SK-N-SH (cell line): ENCODE data around the gene RSRC1. TPM values are rescaled to one million over a fixed set of nuclear protein-coding genes. Genes with fewer than 3 reads are reported as not detected.
"Not testable (repeated sequence)": the region's sequence is repeated elsewhere in the genome, so short reads cannot be mapped to it uniquely, and the experiment has no call there.

Source experiments
- CTCF ChIA-PET: fragments of 300-600, 350-600 bp; formaldehyde crosslinking; extraction: SDS; loops from one replicate; lab custom pipeline; 2021; lab: Yijun Ruan, JAX
- POLR2A ChIA-PET: fragments of 350-600 bp; sonication (Branson Sonifier 250); formaldehyde crosslinking; extraction: SDS; loops from one replicate; lab custom pipeline; 2020; ENCODE audit warnings: antibody characterized with exemption, inconsistent platforms; lab: Yijun Ruan, JAX
- DNase-seq: peaks from one replicate; pipeline ENCODE4 v3.0.0; 2012
- H2AFZ ChIP-seq: fragments of 200-600 bp; sonication (generic); 2 replicates; pipeline ENCODE4 v1.8.1; 2016; ENCODE audit warnings: antibody characterized with exemption, mild to moderate bottlenecking, low read depth
- H3F3A ChIP-seq: fragments of 200-600 bp; sonication (generic); replicated peaks from 2 replicates; pipeline ENCODE3; 2016; ENCODE audit warnings: antibody characterized with exemption, mild to moderate bottlenecking; ENCODE audit not compliant: insufficient read depth
- H3K27ac ChIP-seq, 2 experiments: fragments of 200-500 bp in 1 of 2; fragments of 200-600 bp in 1 of 2; sonication (Bioruptor generic) in 1 of 2; sonication (generic), shearing (Covaris generic) in 1 of 2; 2 replicates each; pipeline versions ENCODE4 v1.5.1 to v1.6.1; 2014 to 2016; ENCODE audit warnings: low read depth in 2 of 2, inconsistent platforms in 1 of 2, low read length in 1 of 2, mild to moderate bottlenecking in 1 of 2, mixed read lengths in 1 of 2
- H3K27me3 ChIP-seq: fragments of 200-600 bp; sonication (generic), shearing (Covaris generic); 2 replicates; pipeline ENCODE4 v1.6.1; 2016; ENCODE audit warnings: mixed run types; ENCODE audit not compliant: insufficient read depth
- H3K36me3 ChIP-seq, 2 experiments: fragments of 200-500 bp in 1 of 2; fragments of 200-600 bp in 1 of 2; sonication (Bioruptor generic) in 1 of 2; sonication (generic) in 1 of 2; replicated peaks in 1 of 2; 2 replicates each; pipeline versions ENCODE3 to v1.5.1; 2014 to 2016; ENCODE audit warnings: low read length in 1 of 2, mild to moderate bottlenecking in 1 of 2; ENCODE audit not compliant: insufficient read depth in 2 of 2, control insufficient read depth in 1 of 2
- H3K4me1 ChIP-seq, 2 experiments: fragments of 200-500 bp in 1 of 2; fragments of 200-600 bp in 1 of 2; sonication (Bioruptor generic) in 1 of 2; sonication (generic), shearing (Covaris generic) in 1 of 2; 2 replicates each; pipeline versions ENCODE4 v1.5.1 to v1.6.1; 2014 to 2016; ENCODE audit warnings: low read depth in 1 of 2, low read length in 1 of 2, mixed run types in 1 of 2; ENCODE audit not compliant: insufficient read depth in 2 of 2, control insufficient read depth in 1 of 2
- H3K4me2 ChIP-seq: fragments of 200-600 bp; sonication (generic), shearing (Covaris generic); 2 replicates; pipeline ENCODE4 v1.6.1; 2017; ENCODE audit warnings: mixed run types
- H3K4me3 ChIP-seq, 2 experiments: fragments of 200-500 bp in 1 of 2; fragments of 200-600 bp in 1 of 2; sonication (Bioruptor generic) in 1 of 2; sonication (generic), shearing (Covaris generic) in 1 of 2; 2 replicates each; pipeline versions ENCODE4 v1.5.1 to v1.8.1; 2014 to 2016; ENCODE audit warnings: low read depth in 2 of 2, inconsistent platforms in 1 of 2, low read length in 1 of 2, mild to moderate bottlenecking in 1 of 2, mixed read lengths in 1 of 2, moderate library complexity in 1 of 2
- H3K79me2 ChIP-seq: fragments of 200-600 bp; sonication (generic); 2 replicates; pipeline ENCODE4 v1.8.1; 2017; ENCODE audit warnings: mild to moderate bottlenecking; ENCODE audit not compliant: insufficient read depth
- H3K9ac ChIP-seq: fragments of 200-600 bp; sonication (generic); 2 replicates; pipeline ENCODE4 v1.6.1; 2017; ENCODE audit warnings: mixed run types
- H3K9me2 ChIP-seq: fragments of 200-600 bp; sonication (generic); 2 replicates; pipeline ENCODE4 v1.6.1; 2017; ENCODE audit warnings: mixed run types
- H3K9me3 ChIP-seq: fragments of 200-600 bp; sonication (generic); 2 replicates; pipeline ENCODE4 v1.6.1; 2017; ENCODE audit warnings: mixed run types, mild to moderate bottlenecking, moderate library complexity
- H4K20me1 ChIP-seq: fragments of 200-600 bp; sonication (generic); 2 replicates; pipeline ENCODE4 v1.6.1; 2017; ENCODE audit warnings: mild to moderate bottlenecking, mixed run types; ENCODE audit not compliant: insufficient read depth
- EP300 ChIP-seq, 2 experiments: IDR thresholded peaks; 2 replicates each; pipeline versions ENCODE4 v1.4.0 to v1.6.1; 2012; ENCODE audit warnings: borderline replicate concordance in 1 of 2, low read depth in 1 of 2, low read length in 1 of 2
- FOSL2 ChIP-seq: IDR thresholded peaks from 2 replicates; pipeline ENCODE4 v1.4.0; 2012; ENCODE audit warnings: low read depth, mild to moderate bottlenecking, moderate library complexity, borderline replicate concordance
- FOXM1 ChIP-seq: IDR thresholded peaks from 2 replicates; pipeline ENCODE4 v1.4.0; 2012; ENCODE audit warnings: low read depth, mild to moderate bottlenecking
- GABPA ChIP-seq: IDR thresholded peaks from 2 replicates; pipeline ENCODE4 v1.4.0; 2012; ENCODE audit warnings: low read depth, mild to moderate bottlenecking
- JUND ChIP-seq: IDR thresholded peaks from 2 replicates; pipeline ENCODE4 v1.4.0; 2012
- MEF2A ChIP-seq: IDR thresholded peaks from 2 replicates; pipeline ENCODE4 v1.4.0; 2012; ENCODE audit warnings: low read depth, borderline replicate concordance
- NRF1 ChIP-seq: IDR thresholded peaks from 2 replicates; pipeline ENCODE4 v1.6.1; 2012; ENCODE audit warnings: low read depth, mild to moderate bottlenecking, low read length
- RFX5 ChIP-seq: IDR thresholded peaks from 2 replicates; pipeline ENCODE4 v1.6.1; 2012; ENCODE audit warnings: mild to moderate bottlenecking, improper control_type of control experiment, low read length
- RXRA ChIP-seq: IDR thresholded peaks from 2 replicates; pipeline ENCODE4 v1.4.0; 2012; ENCODE audit warnings: low read depth, mild to moderate bottlenecking, borderline replicate concordance
- SIN3A ChIP-seq: IDR thresholded peaks from 2 replicates; pipeline ENCODE4 v1.6.1; 2012; ENCODE audit warnings: low read depth, mild to moderate bottlenecking, low read length, moderate library complexity, borderline replicate concordance
- SMC3 ChIP-seq: IDR thresholded peaks from 2 replicates; pipeline ENCODE4 v1.6.1; 2012; ENCODE audit warnings: low read depth, low read length, improper control_type of control experiment
- TAF1 ChIP-seq: IDR thresholded peaks from 2 replicates; pipeline ENCODE4 v1.6.1; 2012; ENCODE audit warnings: low read depth, mild to moderate bottlenecking, low read length, moderate library complexity, borderline replicate concordance
- TCF12 ChIP-seq: IDR thresholded peaks from 2 replicates; pipeline ENCODE4 v1.4.0; 2012
- ZBTB33 ChIP-seq: IDR thresholded peaks from 2 replicates; pipeline ENCODE4 v1.4.0; 2012; ENCODE audit warnings: low read depth, borderline replicate concordance
- WGBS: methylation state at CpG from one replicate; pipeline ENCODE4 v1.1.6; 2017; ENCODE audit warnings: low lambda C conversion rate; 5-methylcytosine and 5-hydroxymethylcytosine counted together
- polyA plus RNA-seq, 3 experiments: library from polyadenylated mRNA; depleted of rRNA; stranded (reverse); fragments of >200 nt; gene quantifications; 2 replicates each; pipeline ENCODE4 v1.2.3, GENCODE V29; 2012
- TF ChIP-seq, protein P1 (sequence below): IDR thresholded peaks from 2 replicates; pipeline ENCODE4 v1.6.1; 2012; ENCODE audit warnings: mild to moderate bottlenecking, low read depth, low read length, moderate library complexity
- TF ChIP-seq, protein P2 (sequence below): fragments of 150-350 bp; IDR thresholded peaks from 2 replicates; pipeline ENCODE4 v1.6.1; 2017; ENCODE audit warnings: antibody characterized with exemption, low read length, low read depth, borderline replicate concordance

RSRC1 gene
- polyA plus RNA-seq, 1 of the 3 experiments (the other 2 are of a cell fraction): 4.5 TPM

DNA sequence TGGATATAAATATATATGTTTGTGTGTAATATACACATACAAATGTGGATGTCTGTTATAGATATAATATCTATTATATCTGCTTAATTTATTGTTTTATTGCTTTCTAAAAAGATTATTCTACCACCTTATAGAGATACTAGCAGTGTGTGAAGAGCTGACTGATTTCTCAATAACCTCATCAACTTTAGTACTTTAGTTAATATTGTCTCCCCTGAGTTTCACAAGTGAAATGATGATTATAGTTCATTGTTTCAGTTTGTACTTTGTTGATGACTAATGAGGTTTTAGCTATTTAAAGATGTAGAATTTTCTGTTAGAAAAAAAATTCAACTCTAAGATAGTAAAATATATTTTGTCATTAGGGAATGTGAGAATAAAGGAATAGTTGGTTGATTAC lies 11.4 kb downstream of the RSRC1 start:
- Histone ChIP-seq H3K79me2 (peaks cover 71% of the 10 kb centered on the region), H4K20me1 (no peaks in the 10 kb centered on the region), H3K4me2 (no peak overlapping the region), H3K27me3 (no peaks in the 10 kb centered on the region), H3K9me3 (peaks cover 5% of the 10 kb centered on the region; the same call in 1 of the 2 replicates), H3K4me1 (no peaks in the 10 kb centered on the region; a peak in 2 of 4 replicates), H2AFZ (no peak overlapping the region), H3K4me3 (no peak overlapping the region), H3K27ac (no peak overlapping the region), H3K9me2 (no peaks in the 10 kb centered on the region), H3F3A (peaks cover 3% of the 10 kb centered on the region), H3K36me3 (peaks cover 31 to 43% of the 10 kb centered on the region in 2 experiments), H3K9ac (no peak overlapping the region)
- TF ChIP-seq SIN3A (no peak), EP300 (IDR thresholded peaks at IDR 0.05; ENCODE audit: borderline replicate concordance in 1 of 2, low read depth in 1 of 2, low read length in 1 of 2) (no peak), TAF1 (no peak), ZBTB33 (no peak), FOSL2 (no peak), GABPA (no peak), NRF1 (no peak), FOXM1 (no peak), SMC3 (no peak), MEF2A (no peak), JUND (no peak), RFX5 (no peak), RXRA (no peak), TCF12 (no peak)
- TF ChIP-seq, protein P1, sequence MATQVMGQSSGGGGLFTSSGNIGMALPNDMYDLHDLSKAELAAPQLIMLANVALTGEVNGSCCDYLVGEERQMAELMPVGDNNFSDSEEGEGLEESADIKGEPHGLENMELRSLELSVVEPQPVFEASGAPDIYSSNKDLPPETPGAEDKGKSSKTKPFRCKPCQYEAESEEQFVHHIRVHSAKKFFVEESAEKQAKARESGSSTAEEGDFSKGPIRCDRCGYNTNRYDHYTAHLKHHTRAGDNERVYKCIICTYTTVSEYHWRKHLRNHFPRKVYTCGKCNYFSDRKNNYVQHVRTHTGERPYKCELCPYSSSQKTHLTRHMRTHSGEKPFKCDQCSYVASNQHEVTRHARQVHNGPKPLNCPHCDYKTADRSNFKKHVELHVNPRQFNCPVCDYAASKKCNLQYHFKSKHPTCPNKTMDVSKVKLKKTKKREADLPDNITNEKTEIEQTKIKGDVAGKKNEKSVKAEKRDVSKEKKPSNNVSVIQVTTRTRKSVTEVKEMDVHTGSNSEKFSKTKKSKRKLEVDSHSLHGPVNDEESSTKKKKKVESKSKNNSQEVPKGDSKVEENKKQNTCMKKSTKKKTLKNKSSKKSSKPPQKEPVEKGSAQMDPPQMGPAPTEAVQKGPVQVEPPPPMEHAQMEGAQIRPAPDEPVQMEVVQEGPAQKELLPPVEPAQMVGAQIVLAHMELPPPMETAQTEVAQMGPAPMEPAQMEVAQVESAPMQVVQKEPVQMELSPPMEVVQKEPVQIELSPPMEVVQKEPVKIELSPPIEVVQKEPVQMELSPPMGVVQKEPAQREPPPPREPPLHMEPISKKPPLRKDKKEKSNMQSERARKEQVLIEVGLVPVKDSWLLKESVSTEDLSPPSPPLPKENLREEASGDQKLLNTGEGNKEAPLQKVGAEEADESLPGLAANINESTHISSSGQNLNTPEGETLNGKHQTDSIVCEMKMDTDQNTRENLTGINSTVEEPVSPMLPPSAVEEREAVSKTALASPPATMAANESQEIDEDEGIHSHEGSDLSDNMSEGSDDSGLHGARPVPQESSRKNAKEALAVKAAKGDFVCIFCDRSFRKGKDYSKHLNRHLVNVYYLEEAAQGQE: no peak
- TF ChIP-seq, protein P2, sequence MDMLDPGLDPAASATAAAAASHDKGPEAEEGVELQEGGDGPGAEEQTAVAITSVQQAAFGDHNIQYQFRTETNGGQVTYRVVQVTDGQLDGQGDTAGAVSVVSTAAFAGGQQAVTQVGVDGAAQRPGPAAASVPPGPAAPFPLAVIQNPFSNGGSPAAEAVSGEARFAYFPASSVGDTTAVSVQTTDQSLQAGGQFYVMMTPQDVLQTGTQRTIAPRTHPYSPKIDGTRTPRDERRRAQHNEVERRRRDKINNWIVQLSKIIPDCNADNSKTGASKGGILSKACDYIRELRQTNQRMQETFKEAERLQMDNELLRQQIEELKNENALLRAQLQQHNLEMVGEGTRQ: no peak
- ChIA-PET POLR2A (no interaction called here), CTCF (no interaction called here)
- no peak for DNase-seq

- H3K9me3 ChIP-seq, H3K27me3 ChIP-seq, POLR2A ChIA-PET, H2AFZ ChIP-seq, H3K4me2 ChIP-seq, H3F3A ChIP-seq, DNase-seq, CTCF ChIA-PET, H3K9ac ChIP-seq, H4K20me1 ChIP-seq, H3K4me3 ChIP-seq, H3K4me1 ChIP-seq, H3K9me2 ChIP-seq, H3K27ac ChIP-seq: not testable (repeated sequence)
- H3K36me3 ChIP-seq: peaks cover 44 to 57% of the 10 kb centered on the region in 2 experiments
- WGBS: 88% methylated on average over 5 of the region's 5 CpGs
- H3K79me2 ChIP-seq: peaks cover 68% of the 10 kb centered on the region
These were observed 12.8 kb downstream of the RSRC1 start for GRCh38 chr3:158122721-158123120.
